Dedifferentiated amniotic fluid mesenchymal stem cell (primary cell): ENCODE measurements around the gene ADGRB3.
"Not testable (repeated sequence)": the region's sequence is repeated elsewhere in the genome, so short reads cannot be mapped to it uniquely, and the experiment has no call there.

Source experiments
- DNase-seq: peaks from one replicate; pipeline ENCODE4 v3.0.0-alpha.2; 2016; ENCODE audit errors: extremely low spot score

Gene ADGRB3

DNA sequence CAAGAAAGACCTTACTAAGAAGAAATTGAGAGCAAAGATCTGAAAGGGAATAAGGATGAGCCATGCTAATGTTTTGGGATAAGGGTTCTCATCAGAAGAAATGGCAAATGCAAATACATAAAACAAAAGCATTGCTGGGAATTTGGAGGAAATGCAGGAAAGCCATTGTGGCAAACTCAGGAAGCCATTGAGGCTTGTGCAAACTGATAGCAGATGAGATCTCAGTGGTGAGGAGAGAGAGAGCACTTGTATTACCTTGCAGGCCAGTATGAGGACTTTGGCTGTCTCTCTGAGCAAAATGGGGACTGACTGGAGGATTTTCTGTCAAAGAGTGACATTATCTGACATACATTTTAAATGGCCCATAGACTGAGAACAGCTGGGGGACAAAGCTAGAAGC lies 103.0 kb downstream of the ADGRB3 start:
- DNase-seq: no peak

DNA sequence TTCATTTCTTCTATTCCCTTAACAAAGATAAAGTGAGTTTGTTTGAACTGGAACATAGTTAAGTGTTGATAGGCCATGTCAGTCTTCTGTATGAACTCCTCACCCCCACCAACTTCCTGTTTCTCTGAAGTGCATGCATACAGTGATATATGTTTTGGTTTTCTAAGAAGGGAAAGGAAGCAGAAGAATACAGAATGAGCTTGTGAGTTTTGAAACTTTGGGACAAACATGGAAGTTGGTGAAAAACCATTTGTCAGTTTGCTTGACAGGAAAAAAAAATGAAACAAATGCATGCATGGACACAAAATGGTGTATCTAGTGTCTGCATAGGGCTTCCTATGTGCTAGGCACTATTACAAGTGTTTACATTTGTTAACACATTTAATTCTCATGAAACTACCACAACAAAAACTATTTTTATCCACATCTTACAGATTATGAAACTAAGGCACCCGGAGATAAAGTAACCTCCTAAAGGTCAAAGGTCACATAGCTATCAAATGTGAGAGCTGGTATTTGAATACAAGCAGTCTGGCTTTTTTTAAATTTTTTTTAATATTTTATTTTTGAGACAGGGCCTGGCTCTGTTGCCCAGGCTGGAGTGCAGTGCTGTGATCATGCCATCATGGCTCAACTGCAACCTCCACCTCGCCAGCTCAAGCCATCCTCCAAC lies 105.9 kb downstream of the ADGRB3 start:
- no peak for DNase-seq

DNA sequence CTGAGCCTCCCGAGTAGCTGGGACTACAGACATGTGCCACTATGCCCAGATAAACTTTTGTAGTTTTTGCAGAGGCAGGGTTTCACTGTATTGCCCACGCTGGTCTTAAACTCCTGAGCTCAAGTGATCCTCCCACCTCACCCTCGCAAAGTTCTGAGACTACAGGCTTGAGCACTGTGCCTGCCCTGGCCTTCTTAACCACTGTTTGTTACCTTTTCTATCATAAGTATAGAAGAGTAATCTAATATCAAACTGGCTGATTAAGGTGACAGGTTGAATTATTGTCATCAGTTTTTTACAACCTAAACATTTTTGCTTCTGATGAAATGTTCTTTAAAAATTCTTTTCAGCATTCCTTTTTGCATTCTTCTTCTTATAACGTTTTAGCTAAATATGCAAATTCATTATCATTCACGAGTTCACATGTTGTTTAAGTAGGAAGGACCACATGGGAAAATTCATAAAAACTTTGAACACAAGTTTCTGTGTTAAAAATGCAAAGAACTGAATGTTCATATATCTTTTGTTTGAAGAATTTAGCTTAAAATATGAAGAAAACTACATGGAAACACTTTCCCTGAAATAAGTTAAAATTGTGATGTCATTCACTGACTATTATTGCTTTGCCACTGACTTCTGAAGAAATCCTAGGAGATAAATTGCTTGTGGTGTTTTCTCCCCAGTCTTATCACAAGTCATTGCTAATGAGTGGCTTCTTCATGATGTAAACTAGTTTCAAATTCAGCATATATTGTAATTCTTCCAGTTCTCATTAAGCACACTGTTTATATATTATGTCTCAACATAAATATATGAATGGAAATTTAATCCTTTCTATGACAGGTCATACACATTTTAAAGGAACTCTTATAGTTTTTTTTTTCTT lies 106.7 kb downstream of the ADGRB3 start:
- no peak for DNase-seq

DNA sequence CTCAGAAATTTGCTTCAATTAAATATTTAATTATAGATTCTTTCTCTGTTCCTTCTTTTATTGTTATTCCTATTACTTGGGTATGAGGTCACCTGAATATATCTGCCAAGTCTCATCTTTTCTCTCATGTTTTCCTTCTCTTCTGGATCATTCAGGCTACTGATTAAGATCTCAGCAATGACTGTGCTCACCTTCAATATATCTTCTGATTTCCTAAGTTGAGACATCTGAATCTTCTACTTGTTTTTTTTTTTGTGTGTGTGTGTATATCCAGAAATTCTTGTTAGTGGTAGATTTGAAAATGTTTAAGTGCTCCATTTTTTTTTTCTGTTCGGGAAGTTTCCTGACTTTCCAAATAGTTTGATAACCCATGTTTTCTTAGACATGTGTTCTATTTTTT lies 108.0 kb downstream of the ADGRB3 start:
- DNase-seq: no peak

DNA sequence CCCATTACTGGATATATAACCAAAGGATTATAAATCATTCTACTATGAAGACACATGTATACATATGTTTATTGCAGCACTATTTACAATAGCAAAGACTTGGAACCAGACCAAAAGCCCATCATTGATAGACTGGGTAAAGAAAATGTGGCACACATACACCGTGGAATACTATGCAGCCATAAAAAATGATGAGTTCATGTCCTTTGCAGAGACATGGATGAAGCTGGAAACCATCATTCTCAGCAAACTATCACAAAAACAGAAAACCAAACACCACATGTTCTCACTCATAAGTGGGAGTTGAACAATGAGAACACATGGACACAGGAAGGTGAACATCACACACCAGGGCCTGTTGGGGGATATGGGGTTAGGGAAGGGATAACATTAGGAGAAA lies 109.3 kb downstream of the ADGRB3 start:
- not testable (repeated sequence) for DNase-seq

- no peak for DNase-seq
Measured at GRCh38 chr6:68746376-68746775, 111.3 kb downstream of the ADGRB3 start.

GRCh38 chr6:68747110-68747790 lies 112.2 kb downstream of the ADGRB3 start:
- no peak for DNase-seq

GRCh38 chr6:68747832-68748231 lies 112.8 kb downstream of the ADGRB3 start:
- not testable (repeated sequence) for DNase-seq

- DNase-seq: no peak
Measured at GRCh38 chr6:68754681-68755213, 119.7 kb downstream of the ADGRB3 start.

DNA sequence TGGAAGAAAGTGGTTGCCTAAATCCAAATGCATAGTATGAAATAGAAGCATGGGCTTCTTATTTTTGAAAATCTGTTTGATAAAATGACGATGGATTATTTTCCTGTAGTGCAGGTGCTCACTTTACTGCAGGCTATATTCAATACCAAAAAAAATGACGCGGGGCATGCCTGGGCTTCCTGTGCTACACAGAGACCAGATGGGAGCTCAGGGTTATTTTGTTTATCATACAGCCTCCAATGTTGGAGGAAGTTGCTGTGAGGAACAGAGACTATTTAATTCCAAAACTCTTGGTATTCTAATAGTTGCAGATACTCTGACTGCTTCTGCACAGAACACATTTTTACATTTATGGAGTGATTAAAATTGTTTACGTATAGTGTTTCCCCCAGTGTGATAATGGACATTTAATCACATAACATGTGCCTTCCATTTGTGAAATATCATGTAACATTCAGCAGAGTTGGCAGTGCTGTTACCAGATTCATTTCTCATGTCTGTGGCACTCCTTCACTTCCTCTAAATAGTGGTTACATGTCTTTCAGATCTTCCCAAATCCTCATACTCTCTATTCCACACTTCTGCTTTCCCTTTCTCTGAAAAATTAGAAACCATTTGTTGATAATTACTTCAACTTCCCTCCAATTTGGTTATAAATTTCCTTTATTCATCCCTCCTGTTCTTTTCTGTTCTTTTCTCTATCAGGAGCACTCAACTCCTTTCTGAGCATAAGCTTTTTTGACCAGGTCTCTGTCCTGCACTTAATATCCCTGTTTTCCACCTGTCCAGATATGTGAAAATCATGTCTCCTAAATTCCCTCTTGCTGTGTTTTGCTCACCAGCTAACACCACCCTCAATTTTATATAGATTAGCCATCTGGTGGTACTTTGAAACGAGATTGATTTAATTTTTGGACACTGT lies 121.6 kb downstream of the ADGRB3 start:
- DNase-seq: no peak

GRCh38 chr6:68757821-68758220 lies 122.7 kb downstream of the ADGRB3 start:
- DNase-seq: no peak

DNA sequence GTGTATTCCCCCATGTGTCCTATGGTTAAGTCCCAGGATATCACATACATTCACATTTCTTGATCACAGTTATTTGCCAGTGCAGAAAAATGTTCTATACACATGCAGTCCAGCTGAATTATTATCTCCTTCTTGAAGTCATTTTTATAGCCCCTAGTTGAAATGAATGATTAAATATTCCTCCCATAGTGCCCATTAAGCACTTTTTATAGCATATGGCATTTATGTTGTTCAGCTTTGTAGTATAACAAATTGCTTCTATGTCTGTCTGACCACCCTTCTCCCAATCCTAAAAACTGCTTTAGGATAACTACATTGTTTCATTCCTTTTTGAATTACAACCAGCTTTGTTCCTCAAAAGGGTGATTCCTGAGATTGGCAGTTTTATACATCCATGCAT lies 123.5 kb downstream of the ADGRB3 start:
- DNase-seq: no peak

- DNase-seq: no peak
Measured at GRCh38 chr6:68760485-68760884, 125.4 kb downstream of the ADGRB3 start.

DNA sequence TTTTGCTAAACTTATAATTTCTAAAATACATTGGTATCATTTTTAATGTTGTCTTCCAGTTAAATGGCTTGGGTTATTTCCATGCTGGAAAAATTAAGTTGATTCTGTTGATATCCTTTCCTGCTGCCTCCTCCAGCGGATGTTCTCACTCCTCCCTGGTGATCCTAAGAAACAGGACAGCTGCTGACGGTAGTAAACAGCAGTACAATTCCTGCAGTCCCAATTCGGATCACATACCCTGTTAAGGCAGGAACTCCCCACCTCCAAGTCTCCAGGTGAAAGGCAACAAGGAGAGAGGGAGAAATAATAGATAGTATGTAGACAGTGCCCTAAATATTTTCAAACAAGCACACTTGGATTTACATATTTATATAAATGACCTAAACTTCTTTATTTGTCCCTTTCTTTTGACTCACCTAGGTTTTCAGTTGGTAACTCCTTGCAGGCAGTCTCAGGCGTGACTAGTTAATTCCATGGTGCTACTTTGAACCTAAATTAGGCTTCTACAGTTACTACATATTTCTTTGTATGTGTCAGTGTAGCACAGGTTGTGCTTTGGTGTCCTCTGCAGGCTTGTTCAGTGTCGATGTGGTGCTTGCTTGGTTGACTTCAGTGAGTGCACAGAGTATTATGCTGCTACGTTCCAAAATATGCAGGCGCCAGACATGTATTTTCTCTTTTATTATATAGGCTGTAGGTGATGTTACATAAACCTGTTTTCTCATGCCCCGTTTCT lies 126.0 kb downstream of the ADGRB3 start:
- no peak for DNase-seq

- DNase-seq: no peak
Measured at GRCh38 chr6:68761985-68762384, 126.9 kb downstream of the ADGRB3 start.

GRCh38 chr6:68771426-68771825 lies 136.3 kb downstream of the ADGRB3 start:
- no peak for DNase-seq

DNA sequence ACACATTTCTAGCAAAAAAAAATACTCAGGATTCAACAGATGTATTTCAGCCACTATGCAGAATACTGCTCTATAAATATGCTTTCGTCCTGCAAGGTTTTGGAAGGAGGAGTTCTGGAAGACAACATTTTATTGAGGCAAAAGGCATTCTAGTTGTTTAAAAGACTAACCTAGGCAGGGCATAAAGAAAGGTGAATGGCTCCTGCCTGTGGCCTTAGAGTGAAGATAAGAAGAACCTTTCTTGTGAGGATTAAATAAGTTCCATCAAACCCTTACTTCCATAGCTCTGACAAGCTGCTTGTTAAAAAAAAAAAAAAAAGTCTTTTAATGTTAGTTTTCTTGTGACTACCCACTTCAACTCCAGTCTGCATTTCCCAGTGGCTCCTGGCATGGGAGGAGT lies 139.8 kb downstream of the ADGRB3 start:
- DNase-seq: no peak

DNA sequence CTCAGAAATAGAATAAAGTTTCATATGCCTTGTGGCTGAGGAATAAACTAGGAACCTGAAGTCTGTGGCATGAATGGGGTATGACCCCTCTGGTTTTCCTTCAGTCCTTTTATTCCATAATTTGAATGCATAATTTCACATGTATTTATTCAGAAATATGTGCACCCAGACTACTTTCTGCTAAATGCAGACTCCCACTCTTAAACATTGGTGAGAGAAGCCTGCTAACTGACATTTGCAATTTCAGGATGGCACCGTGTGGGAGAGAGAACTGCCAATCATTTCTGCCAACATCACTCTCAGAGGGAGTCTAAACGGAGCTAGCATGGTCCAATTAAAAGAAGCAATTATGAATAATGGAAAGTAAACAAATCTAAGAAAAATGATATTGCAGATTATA lies 141.3 kb downstream of the ADGRB3 start:
- no peak for DNase-seq

DNA sequence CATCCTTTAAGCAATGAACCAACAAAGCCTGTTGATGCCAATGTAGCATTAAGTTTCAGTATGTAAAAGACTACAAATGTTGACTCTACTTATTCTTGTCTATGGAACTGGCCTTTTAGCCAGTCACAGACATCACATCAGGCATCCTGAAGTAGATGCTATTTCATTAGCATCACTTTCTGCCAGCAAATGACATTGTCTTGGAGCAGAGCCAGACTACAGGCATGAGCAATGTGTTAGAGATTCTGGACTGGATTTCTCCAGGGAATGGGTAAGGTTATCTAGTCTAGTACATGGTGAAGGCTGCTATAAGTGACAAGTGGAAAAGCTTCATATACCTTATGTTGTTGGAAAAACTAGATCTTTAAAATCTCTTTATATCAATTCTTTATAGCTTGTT lies 142.9 kb downstream of the ADGRB3 start:
- no peak for DNase-seq

DNA sequence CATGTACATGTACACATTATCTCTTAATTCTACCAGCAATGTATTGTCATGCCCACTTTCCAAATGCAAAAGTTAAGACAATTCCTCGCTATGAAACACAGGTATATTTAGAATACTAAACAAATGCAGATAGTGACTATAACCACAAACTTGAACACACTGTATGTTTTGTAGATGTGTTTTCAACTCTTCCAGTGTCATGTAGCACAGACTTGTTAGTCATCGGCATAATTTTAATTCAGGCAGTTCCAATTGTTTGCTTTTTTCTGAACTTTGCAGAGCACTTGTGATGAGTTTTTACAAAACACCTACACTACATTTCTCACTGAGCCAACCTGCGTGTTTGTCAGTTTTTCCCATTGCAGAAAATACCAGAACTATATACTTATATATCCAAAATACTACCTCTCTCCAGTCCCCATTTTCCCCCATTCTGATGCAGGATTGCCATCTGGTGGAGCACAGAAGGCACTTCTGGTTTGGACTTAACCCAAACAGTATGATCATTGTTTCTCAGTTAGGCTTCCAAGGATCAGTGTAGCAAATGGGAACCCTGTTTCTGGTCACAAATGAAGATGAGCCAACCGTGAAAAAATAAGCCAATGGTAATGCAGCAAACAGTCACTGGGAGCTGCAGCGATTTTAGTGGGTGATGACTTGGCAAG lies 143.4 kb downstream of the ADGRB3 start:
- DNase-seq: no peak
